ENCODE data around the gene PAX5.

PAX5 gene

DNA sequence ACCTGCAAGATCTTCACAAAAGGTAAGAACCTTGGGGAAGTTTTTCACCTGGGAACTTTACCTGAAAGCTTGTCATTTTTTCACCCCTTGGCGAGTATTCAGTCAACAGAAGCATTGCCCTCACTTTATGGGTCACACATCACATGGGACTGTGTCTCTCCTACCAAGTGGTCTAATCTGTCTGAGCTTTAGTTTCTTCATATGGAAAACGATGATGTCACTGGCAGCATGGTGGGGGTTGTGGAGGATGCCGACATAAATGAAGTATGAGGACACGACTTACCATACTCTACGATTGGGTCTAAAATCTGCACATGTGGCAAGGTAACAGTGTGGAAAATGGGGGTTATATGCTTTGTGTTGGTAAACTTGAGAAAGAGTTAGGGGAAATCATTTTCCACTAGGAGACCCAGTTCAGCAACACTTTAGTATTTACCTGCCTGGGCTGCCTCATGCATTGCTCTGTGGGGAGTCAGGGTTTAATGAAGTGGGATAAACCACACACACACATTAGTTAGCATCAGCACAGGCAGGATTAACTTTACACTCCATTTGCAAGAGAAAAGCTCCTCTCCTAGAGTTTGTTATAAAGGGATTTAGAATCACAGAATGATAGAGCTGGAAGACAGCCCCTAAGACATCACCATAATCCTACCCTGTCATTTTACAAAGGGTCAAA is 19.8 kb upstream of the PAX5 start:
- H3K36me3 ChIP-seq (replicated peaks) = no peaks in the 10 kb centered on the region
- in situ Hi-C loops (cut with HindIII; ENCODE audit: low pct_ligation_motif_present, low sequenced_read_pairs) = no loop called here
- H3K4me3 ChIP-seq (ENCODE audit: low read depth, low read length) = no peak overlapping the region
- H3K27ac ChIP-seq = no peak overlapping the region
- peaks cover 40% of the 10 kb centered on the region for H3K27me3 ChIP-seq (replicated peaks)
- DNase-seq = no peak
- TF ChIP-seq, protein P1, sequence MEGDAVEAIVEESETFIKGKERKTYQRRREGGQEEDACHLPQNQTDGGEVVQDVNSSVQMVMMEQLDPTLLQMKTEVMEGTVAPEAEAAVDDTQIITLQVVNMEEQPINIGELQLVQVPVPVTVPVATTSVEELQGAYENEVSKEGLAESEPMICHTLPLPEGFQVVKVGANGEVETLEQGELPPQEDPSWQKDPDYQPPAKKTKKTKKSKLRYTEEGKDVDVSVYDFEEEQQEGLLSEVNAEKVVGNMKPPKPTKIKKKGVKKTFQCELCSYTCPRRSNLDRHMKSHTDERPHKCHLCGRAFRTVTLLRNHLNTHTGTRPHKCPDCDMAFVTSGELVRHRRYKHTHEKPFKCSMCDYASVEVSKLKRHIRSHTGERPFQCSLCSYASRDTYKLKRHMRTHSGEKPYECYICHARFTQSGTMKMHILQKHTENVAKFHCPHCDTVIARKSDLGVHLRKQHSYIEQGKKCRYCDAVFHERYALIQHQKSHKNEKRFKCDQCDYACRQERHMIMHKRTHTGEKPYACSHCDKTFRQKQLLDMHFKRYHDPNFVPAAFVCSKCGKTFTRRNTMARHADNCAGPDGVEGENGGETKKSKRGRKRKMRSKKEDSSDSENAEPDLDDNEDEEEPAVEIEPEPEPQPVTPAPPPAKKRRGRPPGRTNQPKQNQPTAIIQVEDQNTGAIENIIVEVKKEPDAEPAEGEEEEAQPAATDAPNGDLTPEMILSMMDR (IDR thresholded peaks at IDR 0.05; ENCODE audit: low read depth, low read length, missing control alignments) = no peak

- peaks cover 52% of the 10 kb centered on the region for H3K27me3 ChIP-seq (replicated peaks)
- TF ChIP-seq, protein P1 (IDR thresholded peaks at IDR 0.05; ENCODE audit: low read depth, low read length, missing control alignments) = no peak
These were observed 12.6 kb upstream of the PAX5 start for GRCh38 chr9:37046683-37047082.

GRCh38 chr9:37042421-37042820 is 8.4 kb upstream of the PAX5 start:
- DNase-seq = no peak
- Histone ChIP-seq H3K27me3 (replicated peaks) (peaks cover 73% of the 10 kb centered on the region), H3K36me3 (replicated peaks) (no peaks in the 10 kb centered on the region), H3K27ac (no peak overlapping the region), H3K4me3 (ENCODE audit: low read depth, low read length) (no peak overlapping the region)
- in situ Hi-C loops (cut with HindIII; ENCODE audit: low pct_ligation_motif_present, low sequenced_read_pairs) = no loop called here
- TF ChIP-seq, protein P1 (IDR thresholded peaks at IDR 0.05; ENCODE audit: low read depth, low read length, missing control alignments) = no peak

More at GRCh38 chr9:37046683-37047082, 12.6 kb upstream of the PAX5 start:
- Histone ChIP-seq H3K27ac (no peak overlapping the region), H3K36me3 (replicated peaks) (no peaks in the 10 kb centered on the region), H3K4me3 (ENCODE audit: low read depth, low read length) (no peak overlapping the region)
- in situ Hi-C loops (cut with HindIII; ENCODE audit: low pct_ligation_motif_present, low sequenced_read_pairs) = no loop called here
- no peak for DNase-seq

GRCh38 chr9:37040508-37041127 is 6.5 kb upstream of the PAX5 start:
- no peak for DNase-seq
- Histone ChIP-seq H3K27ac (no peak overlapping the region), H3K36me3 (replicated peaks) (no peaks in the 10 kb centered on the region), H3K4me3 (ENCODE audit: low read depth, low read length) (no peak overlapping the region), H3K27me3 (replicated peaks) (peaks cover 77% of the 10 kb centered on the region)
- in situ Hi-C loops (cut with HindIII; ENCODE audit: low pct_ligation_motif_present, low sequenced_read_pairs) = no loop called here
- TF ChIP-seq, protein P1 (IDR thresholded peaks at IDR 0.05; ENCODE audit: low read depth, low read length, missing control alignments) = no peak

GRCh38 chr9:37038943-37039464 is 4.9 kb upstream of the PAX5 start:
- DNase-seq = no peak
- TF ChIP-seq, protein P1 (IDR thresholded peaks at IDR 0.05; ENCODE audit: low read depth, low read length, missing control alignments) = no peak
- H3K27me3 ChIP-seq (replicated peaks) = peaks cover 85% of the 10 kb centered on the region
- in situ Hi-C loops (cut with HindIII; ENCODE audit: low pct_ligation_motif_present, low sequenced_read_pairs) = no loop called here
- H3K4me3 ChIP-seq (ENCODE audit: low read depth, low read length) = no peak overlapping the region
- H3K36me3 ChIP-seq (replicated peaks) = no peaks in the 10 kb centered on the region
- H3K27ac ChIP-seq = no peak overlapping the region
